Measurements from ENCODE around the gene ARHGEF9. TPM values are rescaled to one million over a fixed set of nuclear protein-coding genes. Genes with fewer than 3 reads are reported as not detected.
A peak's percentile ranks its signal among the peaks of the same experiment; 100 is the strongest.
"Not testable (repeated sequence)": the region's sequence is repeated elsewhere in the genome, so short reads cannot be mapped to it uniquely, and the experiment has no call there.

The ARHGEF9 gene
- total RNA-seq, 1 donor from 2014 or later: 46.0 TPM

DNA sequence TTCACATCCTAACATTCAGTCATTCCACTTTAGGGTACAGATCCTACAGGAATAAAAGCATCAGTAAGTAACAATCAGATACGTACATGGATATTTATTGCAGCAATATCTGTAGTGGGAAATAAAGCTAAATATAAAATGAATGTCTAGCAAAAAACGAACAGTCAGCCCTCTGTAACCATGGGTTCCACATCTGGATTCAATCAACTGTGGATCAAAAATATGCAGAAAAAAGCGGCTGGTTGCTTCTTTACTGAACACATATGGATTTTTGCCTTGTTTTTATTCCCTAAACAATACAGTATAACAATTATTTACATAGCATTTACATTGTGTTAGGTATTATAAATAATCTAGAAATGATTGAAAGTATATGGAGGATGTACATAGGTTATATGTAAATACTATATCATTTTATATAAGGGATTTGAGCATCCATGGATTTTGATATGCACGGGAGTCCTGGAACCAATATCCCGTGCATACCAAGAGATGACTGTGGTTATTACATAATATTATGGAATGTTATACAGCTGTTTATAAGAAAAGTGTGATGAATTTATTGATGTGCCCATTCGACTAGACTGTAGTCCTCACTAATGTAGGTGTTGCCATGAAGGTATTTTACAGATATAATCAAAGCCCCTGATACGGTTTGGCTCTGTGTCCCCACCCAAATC lies 132.8 kb downstream of the ARHGEF9 start:
- Mint-ChIP-seq H3K4me1 (ENCODE audit: low read depth, unreplicated experiment) (peaks cover 11% of the 10 kb centered on the region), H3K36me3 (ENCODE audit: low read depth, unreplicated experiment) (peaks cover 5% of the 10 kb centered on the region), H3K4me3 (ENCODE audit: unreplicated experiment) (no peak overlapping the region), H3K27ac (ENCODE audit: unreplicated experiment) (no peak overlapping the region), H3K9me3 (ENCODE audit: unreplicated experiment) (no peaks in the 10 kb centered on the region), H3K27me3 (ENCODE audit: low read depth, unreplicated experiment) (no peaks in the 10 kb centered on the region)
- Histone ChIP-seq H3K4me1 (ENCODE audit: insufficient read depth, low read length) (peaks cover 3% of the 10 kb centered on the region), H3K27me3 (ENCODE audit: insufficient read depth, low read length) (no peaks in the 10 kb centered on the region), H3K27ac (ENCODE audit: low read depth, low read length) (peak overlapping the region; percentile 33), H3K4me2 (ENCODE audit: low read length) (no peak overlapping the region), H3K79me2 (ENCODE audit: insufficient read depth, low read length) (no peaks in the 10 kb centered on the region), H3K36me3 (ENCODE audit: insufficient read depth, low read length) (no peaks in the 10 kb centered on the region), H3K4me3 (ENCODE audit: insufficient read depth, low read depth, low read length) (no peak overlapping the region), H3K9ac (ENCODE audit: low read length) (no peak overlapping the region), H3K9me3 (ENCODE audit: insufficient read depth, low read depth, low read length) (no peaks in the 10 kb centered on the region), H4K20me1 (ENCODE audit: insufficient read depth, low read length) (no peaks in the 10 kb centered on the region), H2AFZ (ENCODE audit: low read depth, low read length) (no peak overlapping the region)
- TF ChIP-seq EZH2 (IDR thresholded peaks at IDR 0.05; ENCODE audit: insufficient read depth, low read length): no peak
- TF ChIP-seq, protein P1, sequence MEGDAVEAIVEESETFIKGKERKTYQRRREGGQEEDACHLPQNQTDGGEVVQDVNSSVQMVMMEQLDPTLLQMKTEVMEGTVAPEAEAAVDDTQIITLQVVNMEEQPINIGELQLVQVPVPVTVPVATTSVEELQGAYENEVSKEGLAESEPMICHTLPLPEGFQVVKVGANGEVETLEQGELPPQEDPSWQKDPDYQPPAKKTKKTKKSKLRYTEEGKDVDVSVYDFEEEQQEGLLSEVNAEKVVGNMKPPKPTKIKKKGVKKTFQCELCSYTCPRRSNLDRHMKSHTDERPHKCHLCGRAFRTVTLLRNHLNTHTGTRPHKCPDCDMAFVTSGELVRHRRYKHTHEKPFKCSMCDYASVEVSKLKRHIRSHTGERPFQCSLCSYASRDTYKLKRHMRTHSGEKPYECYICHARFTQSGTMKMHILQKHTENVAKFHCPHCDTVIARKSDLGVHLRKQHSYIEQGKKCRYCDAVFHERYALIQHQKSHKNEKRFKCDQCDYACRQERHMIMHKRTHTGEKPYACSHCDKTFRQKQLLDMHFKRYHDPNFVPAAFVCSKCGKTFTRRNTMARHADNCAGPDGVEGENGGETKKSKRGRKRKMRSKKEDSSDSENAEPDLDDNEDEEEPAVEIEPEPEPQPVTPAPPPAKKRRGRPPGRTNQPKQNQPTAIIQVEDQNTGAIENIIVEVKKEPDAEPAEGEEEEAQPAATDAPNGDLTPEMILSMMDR (IDR thresholded peaks at IDR 0.05; ENCODE audit: insufficient read depth, low read depth, low read length): no peak
- FAIRE-seq (peak; percentile 92), DNase-seq (ENCODE audit: low read depth) (peak; percentile 5)

DNA sequence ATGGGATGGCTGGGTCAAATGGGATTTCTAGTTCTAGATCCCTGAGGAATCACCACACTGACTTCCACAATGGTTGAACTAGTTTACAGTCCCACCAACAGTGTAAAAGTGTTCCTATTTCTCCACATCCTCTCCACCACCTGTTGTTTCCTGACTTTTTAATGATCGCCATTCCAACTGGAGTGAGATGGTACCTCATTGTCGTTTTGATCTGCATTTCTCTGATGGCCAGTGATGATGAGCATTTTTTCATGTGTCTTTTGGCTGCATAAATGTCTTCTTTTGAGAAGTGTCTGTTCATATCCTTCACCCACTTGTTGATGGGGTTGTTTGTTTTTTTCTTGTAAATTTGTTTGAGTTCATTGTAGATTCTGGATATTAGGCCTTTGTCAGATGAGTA lies 139.3 kb downstream of the ARHGEF9 start:
- H3K36me3 Mint-ChIP-seq (ENCODE audit: low read depth, unreplicated experiment); H2AFZ ChIP-seq (ENCODE audit: low read depth, low read length); DNase-seq (ENCODE audit: low read depth); H3K9ac ChIP-seq (ENCODE audit: low read length); H3K27ac Mint-ChIP-seq (ENCODE audit: unreplicated experiment); H3K79me2 ChIP-seq (ENCODE audit: insufficient read depth, low read length); H3K4me3 Mint-ChIP-seq (ENCODE audit: unreplicated experiment); FAIRE-seq; H3K9me3 ChIP-seq (ENCODE audit: insufficient read depth, low read depth, low read length); H3K27me3 ChIP-seq (ENCODE audit: insufficient read depth, low read length); H4K20me1 ChIP-seq (ENCODE audit: insufficient read depth, low read length); H3K4me3 ChIP-seq (ENCODE audit: insufficient read depth, low read depth, low read length); H3K27me3 Mint-ChIP-seq (ENCODE audit: low read depth, unreplicated experiment); H3K4me1 Mint-ChIP-seq (ENCODE audit: low read depth, unreplicated experiment); H3K27ac ChIP-seq (ENCODE audit: low read depth, low read length); H3K36me3 ChIP-seq (ENCODE audit: insufficient read depth, low read length); H3K9me3 Mint-ChIP-seq (ENCODE audit: unreplicated experiment); H3K4me2 ChIP-seq (ENCODE audit: low read length); H3K4me1 ChIP-seq (ENCODE audit: insufficient read depth, low read length): not testable (repeated sequence)

GRCh38 chrX:63635750-63636149 lies 149.3 kb downstream of the ARHGEF9 start:
- peaks cover 14% of the 10 kb centered on the region for H3K36me3 Mint-ChIP-seq (ENCODE audit: low read depth, unreplicated experiment)
- no peak for FAIRE-seq
- H3K27me3 Mint-ChIP-seq (ENCODE audit: low read depth, unreplicated experiment): no peaks in the 10 kb centered on the region
- H3K27ac Mint-ChIP-seq (ENCODE audit: unreplicated experiment): no peak overlapping the region
- H4K20me1 ChIP-seq (ENCODE audit: insufficient read depth, low read length): no peaks in the 10 kb centered on the region
- H3K36me3 ChIP-seq (ENCODE audit: insufficient read depth, low read length): no peaks in the 10 kb centered on the region
- no peak overlapping the region for H2AFZ ChIP-seq (ENCODE audit: low read depth, low read length)
- H3K4me2 ChIP-seq (ENCODE audit: low read length): no peak overlapping the region
- no peaks in the 10 kb centered on the region for H3K9me3 ChIP-seq (ENCODE audit: insufficient read depth, low read depth, low read length)
- peaks cover 2% of the 10 kb centered on the region for H3K4me1 Mint-ChIP-seq (ENCODE audit: low read depth, unreplicated experiment)
- DNase-seq (ENCODE audit: low read depth): no peak
- H3K9ac ChIP-seq (ENCODE audit: low read length): no peak overlapping the region
- no peaks in the 10 kb centered on the region for H3K9me3 Mint-ChIP-seq (ENCODE audit: unreplicated experiment)
- no peaks in the 10 kb centered on the region for H3K4me1 ChIP-seq (ENCODE audit: insufficient read depth, low read length)
- no peaks in the 10 kb centered on the region for H3K27me3 ChIP-seq (ENCODE audit: insufficient read depth, low read length)
- no peak overlapping the region for H3K27ac ChIP-seq (ENCODE audit: low read depth, low read length)
- no peak overlapping the region for H3K4me3 Mint-ChIP-seq (ENCODE audit: unreplicated experiment)
- H3K79me2 ChIP-seq (ENCODE audit: insufficient read depth, low read length): no peaks in the 10 kb centered on the region
- H3K4me3 ChIP-seq (ENCODE audit: insufficient read depth, low read depth, low read length): no peak overlapping the region
- no peak for TF ChIP-seq EZH2 (IDR thresholded peaks at IDR 0.05; ENCODE audit: insufficient read depth, low read length)
- TF ChIP-seq, protein P1 (IDR thresholded peaks at IDR 0.05; ENCODE audit: insufficient read depth, low read depth, low read length): no peak
